Ovary (tissue), 3 donors: ENCODE results near the gene TUFT1.

Experiments
- EP300 ChIP-seq: sonication (generic); formaldehyde crosslinking; IDR thresholded peaks from one replicate; pipeline ENCODE4 v1.6.1; 2017; ENCODE audit warnings: antibody characterized with exemption
- POLR2A ChIP-seq: fragments of 450-650 bp; IDR thresholded peaks from one replicate; pipeline ENCODE4 v1.6.1; 2017; ENCODE audit warnings: antibody characterized with exemption, mild to moderate bottlenecking, moderate library complexity
- TF ChIP-seq, protein P1 (sequence below), 3 donors: fragments of 450-650 bp in 2 of 3; fragments of 200-600 bp in 1 of 3; IDR thresholded peaks; one replicate each; pipeline versions ENCODE4 v1.5.1 to v1.8.0; 2016 to 2022; ENCODE audit warnings: antibody characterized with exemption in 3 of 3, mild to moderate bottlenecking in 1 of 3
- donor health status: DM: no; HTN: no; CAD: no.

DNA sequence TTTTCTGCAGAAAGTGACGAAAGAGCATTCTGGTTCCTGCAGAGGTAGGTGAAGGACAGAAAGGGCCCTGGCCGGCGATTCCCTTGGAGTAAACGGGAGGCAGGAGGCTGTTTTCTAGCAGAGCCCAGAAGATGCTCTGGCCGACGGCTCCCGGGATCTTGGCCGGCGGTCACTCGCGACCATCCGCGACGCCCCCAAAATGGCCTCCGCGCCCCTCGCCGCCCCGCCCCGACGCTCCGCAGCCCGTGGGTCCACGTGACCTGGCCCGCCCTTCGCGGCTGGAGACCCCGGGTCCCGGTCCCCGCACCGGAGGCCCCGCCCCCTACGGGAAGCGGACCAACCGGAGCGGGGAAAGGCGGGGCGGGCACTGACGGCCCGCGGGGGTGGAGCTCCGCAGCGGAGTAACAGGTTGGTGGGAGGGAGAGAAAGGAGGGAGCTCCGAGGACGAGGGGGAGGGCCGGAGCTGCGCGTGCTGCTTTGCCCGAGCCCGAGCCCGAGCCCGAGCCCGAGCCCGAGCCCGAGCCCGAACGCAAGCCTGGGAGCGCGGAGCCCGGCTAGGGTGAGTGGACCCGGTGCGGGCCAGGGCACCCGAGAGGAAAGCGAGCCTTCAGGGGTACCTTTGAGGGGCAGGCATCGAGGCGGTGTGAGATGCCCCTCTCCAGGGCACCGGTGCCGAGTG is 29.0 kb upstream of the TUFT1 start, which contains the start of gene CGN:
- TF ChIP-seq, protein P1, sequence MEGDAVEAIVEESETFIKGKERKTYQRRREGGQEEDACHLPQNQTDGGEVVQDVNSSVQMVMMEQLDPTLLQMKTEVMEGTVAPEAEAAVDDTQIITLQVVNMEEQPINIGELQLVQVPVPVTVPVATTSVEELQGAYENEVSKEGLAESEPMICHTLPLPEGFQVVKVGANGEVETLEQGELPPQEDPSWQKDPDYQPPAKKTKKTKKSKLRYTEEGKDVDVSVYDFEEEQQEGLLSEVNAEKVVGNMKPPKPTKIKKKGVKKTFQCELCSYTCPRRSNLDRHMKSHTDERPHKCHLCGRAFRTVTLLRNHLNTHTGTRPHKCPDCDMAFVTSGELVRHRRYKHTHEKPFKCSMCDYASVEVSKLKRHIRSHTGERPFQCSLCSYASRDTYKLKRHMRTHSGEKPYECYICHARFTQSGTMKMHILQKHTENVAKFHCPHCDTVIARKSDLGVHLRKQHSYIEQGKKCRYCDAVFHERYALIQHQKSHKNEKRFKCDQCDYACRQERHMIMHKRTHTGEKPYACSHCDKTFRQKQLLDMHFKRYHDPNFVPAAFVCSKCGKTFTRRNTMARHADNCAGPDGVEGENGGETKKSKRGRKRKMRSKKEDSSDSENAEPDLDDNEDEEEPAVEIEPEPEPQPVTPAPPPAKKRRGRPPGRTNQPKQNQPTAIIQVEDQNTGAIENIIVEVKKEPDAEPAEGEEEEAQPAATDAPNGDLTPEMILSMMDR (IDR thresholded peaks at IDR 0.05) = no peak
- TF ChIP-seq POLR2A (peak; percentile 47), EP300 (no peak)
